GM23248 (cell line): ENCODE results near the gene ANO1. TPM values are rescaled to one million over a fixed set of nuclear protein-coding genes. Genes with fewer than 3 reads are reported as not detected.

Source experiments
- DNase-seq: peaks from one replicate; pipeline ENCODE4 v3.0.0-alpha.2; 2015
- H2AFZ ChIP-seq: fragments of 200-600 bp; sonication (generic); 2 replicates; pipeline ENCODE4 v1.6.1; 2016; ENCODE audit warnings: antibody characterized with exemption
- H3F3A ChIP-seq: fragments of 200-600 bp; sonication (generic); 2 replicates; pipeline ENCODE4 v1.6.1; 2016; ENCODE audit warnings: mild to moderate bottlenecking, antibody characterized with exemption, mixed run types; ENCODE audit not compliant: insufficient read depth
- H3K27ac ChIP-seq: fragments of 200-600 bp; sonication (generic); 2 replicates; pipeline ENCODE4 v1.5.1; 2016; ENCODE audit warnings: mild to moderate bottlenecking
- H3K27me3 ChIP-seq: fragments of 200-600 bp; sonication (generic); replicated peaks from 2 replicates; pipeline ENCODE4 v1.6.1; 2016; ENCODE audit warnings: mild to moderate bottlenecking; ENCODE audit not compliant: insufficient read depth
- H3K36me3 ChIP-seq: fragments of 200-600 bp; sonication (generic); 2 replicates; pipeline ENCODE4 v1.6.1; 2016; ENCODE audit warnings: low read depth, mild to moderate bottlenecking
- H3K4me1 ChIP-seq: fragments of 200-600 bp; sonication (generic); 2 replicates; pipeline ENCODE4 v1.6.1; 2016; ENCODE audit warnings: mild to moderate bottlenecking; ENCODE audit not compliant: insufficient read depth
- H3K4me2 ChIP-seq: fragments of 200-600 bp; sonication (generic); one replicate; pipeline ENCODE4 v1.6.1; 2016; ENCODE audit warnings: mild to moderate bottlenecking; ENCODE audit not compliant: unreplicated experiment
- H3K4me3 ChIP-seq: fragments of 200-600 bp; sonication (generic); 2 replicates; pipeline ENCODE4 v1.5.1; 2016; ENCODE audit warnings: mild to moderate bottlenecking
- H3K79me2 ChIP-seq: fragments of 200-600 bp; sonication (generic); 2 replicates; pipeline ENCODE4 v1.6.1; 2016; ENCODE audit warnings: mild to moderate bottlenecking; ENCODE audit not compliant: insufficient read depth
- H3K9ac ChIP-seq: fragments of 200-600 bp; sonication (generic); 2 replicates; pipeline ENCODE4 v1.6.1; 2016; ENCODE audit warnings: mild to moderate bottlenecking
- H3K9me2 ChIP-seq: fragments of 200-600 bp; sonication (generic); 2 replicates; pipeline ENCODE4 v1.6.1; 2016; ENCODE audit warnings: mixed run types, mild to moderate bottlenecking, moderate library complexity; ENCODE audit not compliant: insufficient read depth
- H3K9me3 ChIP-seq: fragments of 200-600 bp; sonication (generic); one replicate; pipeline ENCODE4 v1.6.1; 2017; ENCODE audit warnings: low read depth
- H4K20me1 ChIP-seq: fragments of 200-600 bp; sonication (generic); 2 replicates; pipeline ENCODE4 v1.6.0; 2016; ENCODE audit not compliant: insufficient read depth
- EZH2 ChIP-seq: fragments of 200-600 bp; sonication (generic); IDR thresholded peaks from 2 replicates; pipeline ENCODE4 v1.6.1; 2018; ENCODE audit warnings: antibody characterized with exemption, mild to moderate bottlenecking; ENCODE audit not compliant: insufficient read depth, poor library complexity, severe bottlenecking
- EZH2phosphoT487 ChIP-seq: fragments of 200-600 bp; sonication (generic); IDR thresholded peaks from 2 replicates; pipeline ENCODE4 v1.6.1; 2018; ENCODE audit warnings: antibody characterized with exemption, moderate library complexity, mild to moderate bottlenecking, low read depth; ENCODE audit not compliant: insufficient read depth
- WGBS, 2 experiments: methylation state at CpG; one replicate each; pipeline ENCODE4 v1.1.6; 2015 to 2017; ENCODE audit warnings: low lambda C conversion rate in 2 of 2, low coverage in 1 of 2; ENCODE audit errors: missing lambda C conversion rate in 2 of 2; 5-methylcytosine and 5-hydroxymethylcytosine counted together
- in situ Hi-C: fragments of 300-500 bp; cut with MboI; formaldehyde crosslinking; loops from 2 replicates; pipeline ENCODE4 v1.15.0; 2020
- polyA plus RNA-seq: library from polyadenylated mRNA; unstranded; fragments of >200 nt; fragmentation: Nextera tagmentation; extraction: Ambion mirVana; gene quantifications from 2 replicates; pipeline ENCODE4 v1.2.1, GENCODE V29; 2016
- total RNA-seq: library from RNA; depleted of rRNA; stranded (reverse); fragments of >200 nt; shearing (Covaris generic); gene quantifications from 2 replicates; pipeline ENCODE4 v1.2.3, GENCODE V29; 2014

Gene ANO1
- total and polyA plus RNA-seq, 2 experiments from 2014 or later: 0.97 TPM; not detected in 1

- Histone ChIP-seq H3K4me1 (peaks cover 7% of the 10 kb centered on the region; the same call in 1 of the 2 replicates), H3K27me3 (peaks cover 12% of the 10 kb centered on the region; the same call in 1 of the 2 replicates), H3F3A (no peaks in the 10 kb centered on the region), H3K4me3 (no peak overlapping the region), H3K9me3 (no peaks in the 10 kb centered on the region), H3K36me3 (no peaks in the 10 kb centered on the region), H3K9me2 (no peaks in the 10 kb centered on the region), H3K4me2 (no peak overlapping the region), H4K20me1 (no peaks in the 10 kb centered on the region), H3K79me2 (no peaks in the 10 kb centered on the region), H3K9ac (peak overlapping the region; percentile 21; the same call in 1 of the 2 replicates), H2AFZ (no peak overlapping the region), H3K27ac (no peak overlapping the region)
- in situ Hi-C loops: no loop called here
- no peak for DNase-seq
- TF ChIP-seq EZH2phosphoT487: no peak
- no peak for TF ChIP-seq EZH2
- 56% methylated on average over 12 of the region's 12 CpGs for WGBS, 2 experiments
These were observed 20.8 kb downstream of the ANO1 start for GRCh38 chr11:70098936-70099335.

- DNase-seq: peak; percentile 60
- no peaks in the 10 kb centered on the region for H4K20me1 ChIP-seq
- no peak overlapping the region for H2AFZ ChIP-seq
- H3K4me1 ChIP-seq: peaks cover 7% of the 10 kb centered on the region; the same call in 1 of the 2 replicates
- no peaks in the 10 kb centered on the region for H3F3A ChIP-seq
- peaks cover 12% of the 10 kb centered on the region; the same call in 1 of the 2 replicates for H3K27me3 ChIP-seq
- H3K4me3 ChIP-seq: no peak overlapping the region
- in situ Hi-C loops: no loop called here
- no peaks in the 10 kb centered on the region for H3K9me3 ChIP-seq
- H3K9ac ChIP-seq: 0 out of 2 replicates have a peak overlapping the region, but pooled peaks have one; percentile 21
- 55 to 56% methylated on average over 16 of the region's 16 CpGs for WGBS, 2 experiments
- H3K9me2 ChIP-seq: no peaks in the 10 kb centered on the region
- no peaks in the 10 kb centered on the region for H3K79me2 ChIP-seq
- no peaks in the 10 kb centered on the region for H3K36me3 ChIP-seq
- TF ChIP-seq EZH2: no peak
- TF ChIP-seq EZH2phosphoT487: no peak
- no peak overlapping the region for H3K27ac ChIP-seq
- no peak overlapping the region for H3K4me2 ChIP-seq
These were observed 21.6 kb downstream of the ANO1 start for GRCh38 chr11:70099578-70100279.

- Histone ChIP-seq H3K27ac (no peak overlapping the region), H3K4me3 (no peak overlapping the region), H3K4me1 (peaks cover 7% of the 10 kb centered on the region; the same call in 1 of the 2 replicates), H3K36me3 (no peaks in the 10 kb centered on the region), H3K79me2 (no peaks in the 10 kb centered on the region), H2AFZ (no peak overlapping the region), H3F3A (no peaks in the 10 kb centered on the region), H3K9me3 (no peaks in the 10 kb centered on the region), H3K27me3 (peaks cover 12% of the 10 kb centered on the region; the same call in 1 of the 2 replicates), H3K9me2 (no peaks in the 10 kb centered on the region), H4K20me1 (no peaks in the 10 kb centered on the region), H3K9ac (no peak overlapping the region), H3K4me2 (no peak overlapping the region)
- 56 to 65% methylated on average over 8 of the region's 8 CpGs for WGBS, 2 experiments
- no peak for DNase-seq
- in situ Hi-C loops: no loop called here
- TF ChIP-seq EZH2: no peak
- no peak for TF ChIP-seq EZH2phosphoT487
These were observed 22.1 kb downstream of the ANO1 start for GRCh38 chr11:70100280-70100603.

GRCh38 chr11:70100791-70101190 lies 22.7 kb downstream of the ANO1 start:
- H3K4me1 ChIP-seq: peaks cover 7% of the 10 kb centered on the region; the same call in 1 of the 2 replicates
- H3K4me2 ChIP-seq: no peak overlapping the region
- no peaks in the 10 kb centered on the region for H3K36me3 ChIP-seq
- H3K27me3 ChIP-seq: peaks cover 12% of the 10 kb centered on the region; the same call in 1 of the 2 replicates
- WGBS, 2 experiments: 60 to 62% methylated on average over 15 of the region's 15 CpGs
- H4K20me1 ChIP-seq: no peaks in the 10 kb centered on the region
- in situ Hi-C loops: no loop called here
- DNase-seq: no peak
- no peaks in the 10 kb centered on the region for H3K9me3 ChIP-seq
- no peaks in the 10 kb centered on the region for H3F3A ChIP-seq
- no peaks in the 10 kb centered on the region for H3K9me2 ChIP-seq
- TF ChIP-seq EZH2phosphoT487: no peak
- no peak for TF ChIP-seq EZH2
- H3K79me2 ChIP-seq: no peaks in the 10 kb centered on the region
- no peak overlapping the region for H2AFZ ChIP-seq
- no peak overlapping the region for H3K27ac ChIP-seq
- no peak overlapping the region for H3K9ac ChIP-seq
- no peak overlapping the region for H3K4me3 ChIP-seq
